ENCODE measurements around the gene NRN1L. TPM values are rescaled to one million over a fixed set of nuclear protein-coding genes. Genes with fewer than 3 reads are reported as not detected.
A peak's percentile ranks its signal among the peaks of the same experiment; 100 is the strongest.

NRN1L gene
- total RNA-seq, 1 donor from 2014 or later: 1.0 TPM

DNA sequence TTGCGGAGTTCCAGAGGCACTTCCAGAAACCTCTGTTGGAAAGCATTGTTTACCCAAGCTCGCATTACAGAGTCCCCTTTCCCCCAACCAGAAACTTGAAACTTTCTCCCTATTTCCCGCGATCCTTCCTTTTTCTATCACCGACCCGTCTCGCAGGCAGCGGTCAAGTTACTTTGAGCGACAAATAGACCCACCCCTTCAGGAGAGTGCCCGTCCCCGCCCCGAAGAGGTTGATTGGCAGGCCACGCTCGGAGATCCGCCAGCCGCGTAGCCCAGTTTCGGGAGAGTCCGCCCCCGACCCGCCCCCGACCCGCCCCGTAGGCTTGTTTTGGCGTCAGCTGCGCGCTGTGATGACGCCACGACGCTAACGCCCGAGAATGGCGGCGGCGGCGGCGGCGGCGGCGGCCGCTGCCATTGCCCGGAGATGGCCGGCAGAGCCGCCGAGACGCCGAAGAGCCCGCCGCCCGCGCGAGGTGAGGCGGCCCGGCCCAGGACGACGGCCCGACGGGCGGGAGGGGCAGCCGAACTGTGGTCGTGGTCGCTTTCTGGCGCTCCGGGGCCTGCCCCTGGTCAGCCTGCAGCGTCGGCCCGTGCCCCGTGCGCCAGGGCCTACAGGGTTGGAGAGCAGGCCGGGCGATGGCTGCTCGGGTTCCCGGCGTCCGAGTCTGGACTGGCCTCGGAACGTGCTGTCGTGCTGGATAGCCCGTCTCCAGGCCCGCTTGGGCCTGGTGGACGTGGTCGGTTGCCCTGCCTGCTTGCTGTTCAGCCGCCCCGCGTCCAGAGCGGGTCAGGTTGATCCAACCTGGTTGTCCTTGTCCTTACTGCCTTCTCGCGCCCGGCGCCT is 8.4 kb downstream of the NRN1L start, which contains the start of gene PSKH1:
Gene PSKH1 (plus strand): TSS at position 356 of the 844 bp plus-strand sequence. CDS start 15,496 bp downstream, outside the sequence.
- H3K9me3 Mint-ChIP-seq (ENCODE audit: unreplicated experiment): peaks cover 5% of the 10 kb centered on the region
- peak within 1 kb of the TSS; percentile 96 for H3K4me3 Mint-ChIP-seq (ENCODE audit: unreplicated experiment)

DNA sequence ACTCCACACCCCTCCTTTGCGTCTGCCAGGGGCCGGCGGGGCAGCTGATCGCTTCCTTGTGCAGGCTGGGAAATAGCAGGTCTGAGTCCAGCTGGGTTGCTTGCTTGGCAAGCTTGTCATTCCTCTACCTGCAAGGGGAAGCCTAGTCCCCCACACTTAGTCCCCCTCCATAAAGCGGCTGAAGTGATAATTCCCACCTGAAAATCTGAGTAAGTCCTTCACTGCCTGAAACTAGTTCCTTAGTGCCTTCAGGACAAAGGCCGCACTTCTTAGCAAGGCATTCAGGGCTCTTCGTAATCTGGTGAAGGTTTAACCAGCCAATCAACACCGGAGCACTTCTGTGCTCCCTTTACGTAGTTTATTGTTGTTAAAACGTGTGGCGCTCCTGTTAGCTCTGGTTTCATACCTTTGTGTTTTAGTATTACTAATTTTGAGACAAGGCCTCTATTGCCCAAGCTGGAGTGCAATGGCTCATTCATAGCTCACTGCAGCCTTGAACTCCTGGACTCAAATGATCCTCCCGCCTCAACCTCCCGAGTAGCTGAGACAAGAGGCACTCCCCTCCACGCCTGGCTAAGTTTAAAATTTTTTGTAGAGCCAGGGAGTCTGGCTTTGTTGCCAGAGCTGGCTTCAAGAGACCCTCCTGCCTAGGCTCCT is 9.2 kb downstream of the NRN1L start:
- Mint-ChIP-seq H3K9me3 (ENCODE audit: unreplicated experiment) (peaks cover 5% of the 10 kb centered on the region), H3K36me3 (ENCODE audit: unreplicated experiment) (no peaks in the 10 kb centered on the region), H3K27ac (ENCODE audit: unreplicated experiment) (peak overlapping the region; percentile 94), H3K4me1 (ENCODE audit: low read depth, unreplicated experiment) (peaks cover 7% of the 10 kb centered on the region), H3K4me3 (ENCODE audit: unreplicated experiment) (peak overlapping the region; percentile 96), H3K27me3 (ENCODE audit: unreplicated experiment) (peaks cover 3% of the 10 kb centered on the region)
- no peak for TF ChIP-seq CTCF (IDR thresholded peaks at IDR 0.05; ENCODE audit: partially characterized antibody, unreplicated experiment)
- DNase-seq: peak; percentile 64

More for the DNA sequence above, 8.4 kb downstream of the NRN1L start, which contains the start of gene PSKH1:
- Mint-ChIP-seq H3K36me3 (ENCODE audit: unreplicated experiment) (no peaks in the 10 kb centered on the region), H3K27me3 (ENCODE audit: unreplicated experiment) (peaks cover 3% of the 10 kb centered on the region), H3K27ac (ENCODE audit: unreplicated experiment) (peak within 1 kb of the TSS; percentile 94), H3K4me1 (ENCODE audit: low read depth, unreplicated experiment) (peaks cover 7% of the 10 kb centered on the region)
- DNase-seq: peak; percentile 96
- no peak for TF ChIP-seq CTCF (IDR thresholded peaks at IDR 0.05; ENCODE audit: partially characterized antibody, unreplicated experiment)

GRCh38 chr16:67897231-67897630 is 12.5 kb downstream of the NRN1L start:
- Mint-ChIP-seq H3K9me3 (ENCODE audit: unreplicated experiment) (peaks cover 5% of the 10 kb centered on the region), H3K27ac (ENCODE audit: unreplicated experiment) (no peak overlapping the region), H3K4me1 (ENCODE audit: low read depth, unreplicated experiment) (peaks cover 17% of the 10 kb centered on the region), H3K4me3 (ENCODE audit: unreplicated experiment) (no peak overlapping the region), H3K27me3 (ENCODE audit: unreplicated experiment) (peaks cover 5% of the 10 kb centered on the region), H3K36me3 (ENCODE audit: unreplicated experiment) (no peaks in the 10 kb centered on the region)
- DNase-seq: no peak
- no peak for TF ChIP-seq CTCF (IDR thresholded peaks at IDR 0.05; ENCODE audit: partially characterized antibody, unreplicated experiment)

DNA sequence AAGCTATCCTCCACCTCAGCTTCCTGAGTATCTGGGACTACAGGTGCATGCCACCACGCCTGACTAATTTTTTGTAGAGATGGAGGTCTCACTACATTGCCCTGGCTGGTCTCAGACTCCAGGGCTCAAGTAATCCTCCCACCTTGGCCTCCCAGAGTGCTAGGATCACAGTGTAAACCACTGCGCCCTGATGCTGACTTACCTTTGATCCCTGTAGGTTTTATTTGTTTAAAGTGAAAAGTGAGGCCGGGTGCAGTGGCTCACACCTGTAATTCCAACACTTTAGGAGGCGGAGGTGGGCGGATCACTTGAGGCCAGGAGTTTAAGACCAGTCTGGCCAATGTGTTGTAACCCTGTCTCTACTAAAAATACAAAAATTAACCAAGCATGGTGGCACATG is 17.0 kb downstream of the NRN1L start:
- Mint-ChIP-seq H3K27ac (ENCODE audit: unreplicated experiment) (no peak overlapping the region), H3K9me3 (ENCODE audit: unreplicated experiment) (no peaks in the 10 kb centered on the region), H3K27me3 (ENCODE audit: unreplicated experiment) (peaks cover 2% of the 10 kb centered on the region), H3K4me1 (ENCODE audit: low read depth, unreplicated experiment) (peaks cover 10% of the 10 kb centered on the region), H3K4me3 (ENCODE audit: unreplicated experiment) (no peak overlapping the region), H3K36me3 (ENCODE audit: unreplicated experiment) (no peaks in the 10 kb centered on the region)
- DNase-seq: no peak
- no peak for TF ChIP-seq CTCF (IDR thresholded peaks at IDR 0.05; ENCODE audit: partially characterized antibody, unreplicated experiment)
